Endothelial cell of umbilical vein (primary cell): ENCODE results near the gene EVC2. TPM values are rescaled to one million over a fixed set of nuclear protein-coding genes. Genes with fewer than 3 reads are reported as not detected.

Experiments
- BruUV-seq: library from RNA; stranded (reverse); fragments of 400-500 nt; replicated peaks from 2 replicates; lab custom pipeline; 2021; lab: Mats Ljungman, UMichigan
- CTCF ChIA-PET: fragments of 300-600, 350-600 bp; sonication (Branson Sonifier 250); formaldehyde crosslinking; loops from one replicate; lab custom pipeline; 2021; ENCODE audit warnings: antibody characterized with exemption, inconsistent platforms; lab: Charles Lee
- POLR2A ChIA-PET: fragments of 300-600, 350-600 bp; sonication (Branson Sonifier 250); formaldehyde crosslinking; loops from one replicate; lab custom pipeline; 2021; ENCODE audit warnings: antibody characterized with exemption, inconsistent platforms; lab: Charles Lee
- DNase-seq: peaks from one replicate; pipeline ENCODE4 v3.0.0-alpha.2; 2011; ENCODE audit warnings: low read depth, low spot score
- FAIRE-seq: peaks from 2 replicates; lab custom pipeline; 2011; peaks lifted over from hg19 to GRCh38; lab: Jason Lieb, UNC
- H2AFZ ChIP-seq: 2 replicates; pipeline ENCODE4 v1.6.0; 2012; ENCODE audit warnings: low read depth, low read length, control low read depth, inconsistent platforms
- H3K27ac ChIP-seq: 2 replicates; pipeline ENCODE4 v1.5.1; 2011; ENCODE audit warnings: low read depth, mild to moderate bottlenecking, control low read depth, low read length, moderate library complexity; ENCODE audit not compliant: insufficient read depth
- H3K27me3 ChIP-seq, 2 experiments: 2 replicates each; pipeline versions ENCODE4 v1.6.0 to v1.6.1; 2011; ENCODE audit warnings: low read length in 2 of 2, mixed read lengths in 1 of 2; ENCODE audit not compliant: control insufficient read depth in 2 of 2, insufficient read depth in 2 of 2
- H3K36me3 ChIP-seq, 2 experiments: 2 replicates in 1 of 2; 3 replicates in 1 of 2; pipeline ENCODE4 v1.5.1; 2011; ENCODE audit warnings: low read length in 2 of 2, mild to moderate bottlenecking in 1 of 2, moderate library complexity in 1 of 2; ENCODE audit not compliant: control insufficient read depth in 2 of 2, insufficient read depth in 2 of 2; ENCODE audit errors: extremely low read depth in 1 of 2
- H3K4me1 ChIP-seq: 3 replicates; pipeline ENCODE4 v1.5.1; 2011; ENCODE audit warnings: mild to moderate bottlenecking, low read length; ENCODE audit not compliant: control insufficient read depth, insufficient read depth; ENCODE audit errors: extremely low read depth
- H3K4me2 ChIP-seq: 2 replicates; pipeline ENCODE4 v1.6.1; 2011; ENCODE audit warnings: low read length, control low read depth, mixed read lengths; ENCODE audit not compliant: insufficient read depth
- H3K4me3 ChIP-seq, 3 experiments: fragments of 200-600 bp in 1 of 3; sonication (generic), shearing (Covaris generic) in 1 of 3; replicated peaks in 1 of 3; 2 replicates each; pipeline ENCODE4 v1.5.1; 2011 to 2016; ENCODE audit warnings: control low read depth in 3 of 3, low read length in 3 of 3, mild to moderate bottlenecking in 2 of 3, inconsistent platforms in 1 of 3, low read depth in 1 of 3, moderate library complexity in 1 of 3; ENCODE audit not compliant: insufficient read depth in 1 of 3
- H3K79me2 ChIP-seq: 2 replicates; pipeline ENCODE4 v1.6.0; 2012; ENCODE audit warnings: low read length, inconsistent platforms; ENCODE audit not compliant: control insufficient read depth, insufficient read depth
- H3K9ac ChIP-seq: replicated peaks from 2 replicates; pipeline ENCODE3; 2011; ENCODE audit warnings: low read length, control low read depth; ENCODE audit not compliant: insufficient read depth; ENCODE audit errors: extremely low read depth
- H3K9me1 ChIP-seq: replicated peaks from 3 replicates; pipeline ENCODE4 v1.6.0; 2011; ENCODE audit warnings: mild to moderate bottlenecking, low read length; ENCODE audit not compliant: control insufficient read depth, insufficient read depth; ENCODE audit errors: extremely low read depth
- H3K9me3 ChIP-seq: replicated peaks from 2 replicates; pipeline ENCODE4 v1.5.1; 2012; ENCODE audit warnings: low read length, inconsistent platforms; ENCODE audit not compliant: control insufficient read depth, insufficient read depth
- H4K20me1 ChIP-seq: replicated peaks from 2 replicates; pipeline ENCODE3; 2011; ENCODE audit warnings: mild to moderate bottlenecking, low read length; ENCODE audit not compliant: control insufficient read depth, insufficient read depth; ENCODE audit errors: extremely low read depth
- CTCF ChIP-seq, 2 donors: IDR thresholded peaks; 1 replicate in 1 of 2; 2 replicates in 1 of 2; pipeline ENCODE4 v1.5.1; 2011; ENCODE audit warnings: low read length in 2 of 2, mild to moderate bottlenecking in 2 of 2, moderate library complexity in 2 of 2, control low read depth in 1 of 2, inconsistent platforms in 1 of 2, low read depth in 1 of 2; ENCODE audit not compliant: insufficient read depth in 1 of 2; ENCODE audit errors: extremely low read depth in 1 of 2
- GATA2 ChIP-seq: IDR thresholded peaks from 2 replicates; pipeline ENCODE4 v1.7.0; 2011; ENCODE audit warnings: low read depth, mild to moderate bottlenecking, moderate library complexity, mixed read lengths, low read length; ENCODE audit not compliant: insufficient read length, insufficient read depth
- JUN ChIP-seq: IDR thresholded peaks from 2 replicates; pipeline ENCODE4 v1.6.1; 2011; ENCODE audit warnings: borderline replicate concordance, low read depth; ENCODE audit not compliant: insufficient read length, insufficient read depth
- POLR2AphosphoS5 ChIP-seq: IDR thresholded peaks from 2 replicates; pipeline ENCODE4 v1.6.1; 2012; ENCODE audit warnings: low read depth, mild to moderate bottlenecking, control low read depth, low read length, moderate library complexity; ENCODE audit not compliant: insufficient read depth
- dilution Hi-C: fragments of 300-500 bp; cut with MboI; formaldehyde crosslinking; loops from one replicate; pipeline ENCODE4 v1.15.0; 2019; ENCODE audit warnings: low sequenced_read_pairs; ENCODE audit not compliant: extremely low pct_ligation_motif_present
- intact Hi-C: fragments of 100-400 bp; cut with micrococcal nuclease; formaldehyde crosslinking; loops from one replicate; pipeline ENCODE4 v1.10.0; 2022
- polyA plus RNA-seq, 4 experiments: library from polyadenylated mRNA; depleted of rRNA in 3 of 4; stranded (reverse) in 3 of 4; unstranded in 1 of 4; fragments of >200 nt; gene quantifications; 2 replicates each; pipeline versions ENCODE4 v1.2.1 to v1.2.3, GENCODE V29; 2011 to 2012; ENCODE audit warnings: missing spikeins in 1 of 4
- total RNA-seq: library from RNA; stranded (reverse); gene quantifications from 2 replicates; pipeline ENCODE4 v1.2.3, GENCODE V29; 2021

Gene EVC2
- total and polyA plus RNA-seq, 2 donors (not counting 3 experiments of a cell fraction or from before 2014, with no cell fraction given): 1.7 to 8.8 TPM

- Histone ChIP-seq H3K4me2 (peak overlapping the region; percentile 54), H3K79me2 (no peaks in the 10 kb centered on the region), H3K9me1 (no peaks in the 10 kb centered on the region), H3K27ac (peak overlapping the region; percentile 89), H4K20me1 (no peaks in the 10 kb centered on the region), H3K9me3 (no peaks in the 10 kb centered on the region), H2AFZ (no peak overlapping the region), H3K4me1 (peaks cover 56% of the 10 kb centered on the region), H3K27me3 (no peaks in the 10 kb centered on the region), H3K4me3 (no peak overlapping the region), H3K9ac (peak overlapping the region; percentile 49), H3K36me3 (peaks cover 1 to 7% of the 10 kb centered on the region in 2 experiments)
- FAIRE-seq: peak; percentile 95
- no TSS peak for BruUV-seq
- TF ChIP-seq POLR2AphosphoS5 (peak; percentile 21), CTCF (IDR thresholded peaks at IDR 0.05; ENCODE audit: extremely low read depth in 1 of 2, insufficient read depth in 1 of 2, low read depth in 1 of 2, low read length in 2 of 2) (no peak), JUN (peak; percentile 40), GATA2 (no peak)
- ChIA-PET CTCF (interaction anchor here (1.0 to 1.8 kb wide), 6 partner anchors 9 to 697 kb away, joined by 3 to 8 read pairs (median 4); partner anchors contain the start of gene STK32B), POLR2A (no interaction called here)
- intact Hi-C loops: no loop called here
- dilution Hi-C loops: no loop called here
- peak; percentile 93 for DNase-seq
Measured at GRCh38 chr4:5747738-5748375, 39.5 kb upstream of the EVC2 start.
